GM18907 (cell line): Measurements from ENCODE around the gene GNAT3.

Experiments used
- ATAC-seq: cut with Tn5 transposase; IDR thresholded peaks from one replicate; pipeline ENCODE4 v1.9.1; 2021; ENCODE audit warnings: mild to moderate bottlenecking, moderate library complexity; ENCODE audit not compliant: unreplicated experiment

The GNAT3 gene

DNA sequence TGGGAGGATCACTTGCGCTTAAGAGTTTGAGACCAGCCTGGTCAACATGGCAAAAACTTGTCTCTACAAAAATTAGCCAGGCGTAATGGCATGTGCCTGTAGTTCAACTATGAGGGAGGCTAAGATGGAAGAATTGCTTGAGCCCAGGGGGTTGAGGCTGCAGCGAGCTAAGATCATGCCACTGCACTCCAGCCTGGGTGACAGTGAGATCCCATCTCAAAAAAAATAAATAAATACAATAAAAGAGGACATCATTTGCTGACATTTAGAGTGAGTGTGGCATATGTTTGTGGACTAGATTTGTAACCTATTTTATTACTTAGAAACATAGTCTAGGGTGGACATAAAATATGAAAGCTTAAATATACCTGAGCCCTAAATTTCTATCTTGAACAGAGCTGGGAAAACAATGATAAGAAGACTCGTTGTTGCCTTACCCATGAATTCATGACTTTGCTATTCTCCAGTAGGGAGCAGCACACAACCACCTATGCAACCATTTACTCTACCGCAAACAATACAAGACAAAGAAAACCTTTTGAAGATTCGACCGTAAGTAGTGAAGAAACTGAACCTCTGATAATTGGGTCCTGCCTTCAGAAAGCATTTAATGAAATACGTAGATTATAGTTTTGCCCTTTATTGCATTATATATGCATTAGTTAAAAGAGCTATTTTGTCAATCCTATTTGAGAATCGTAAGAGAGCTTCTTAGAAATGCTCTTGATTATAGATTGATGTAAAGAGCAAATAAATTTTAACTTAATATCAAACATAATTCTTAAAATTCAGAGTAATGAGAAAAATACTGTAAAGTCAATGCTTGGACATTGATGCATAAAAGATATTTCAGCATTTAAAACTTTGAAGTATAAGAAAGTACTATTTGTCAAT is 83.5 kb downstream of the GNAT3 start:
- ATAC-seq: no peak

DNA sequence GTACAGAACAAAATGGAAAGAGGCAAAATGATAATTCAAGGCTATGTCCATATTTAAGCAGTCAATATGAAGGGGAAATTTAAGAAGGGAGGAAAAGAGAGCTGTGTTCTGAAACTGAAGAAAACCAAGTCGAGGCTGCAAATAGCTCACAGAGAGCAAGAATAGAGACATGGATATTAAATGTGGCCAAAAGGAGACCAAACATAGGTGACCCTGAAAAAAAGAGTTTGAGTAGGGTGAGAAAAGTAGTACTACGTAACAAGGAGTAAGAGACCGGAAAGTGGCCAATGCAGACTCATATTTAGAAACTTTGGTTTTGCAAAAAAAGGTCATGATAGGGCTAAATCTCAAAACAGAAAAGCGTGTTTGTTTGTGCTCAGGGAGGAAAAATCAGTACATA is 84.6 kb downstream of the GNAT3 start:
- no peak for ATAC-seq

DNA sequence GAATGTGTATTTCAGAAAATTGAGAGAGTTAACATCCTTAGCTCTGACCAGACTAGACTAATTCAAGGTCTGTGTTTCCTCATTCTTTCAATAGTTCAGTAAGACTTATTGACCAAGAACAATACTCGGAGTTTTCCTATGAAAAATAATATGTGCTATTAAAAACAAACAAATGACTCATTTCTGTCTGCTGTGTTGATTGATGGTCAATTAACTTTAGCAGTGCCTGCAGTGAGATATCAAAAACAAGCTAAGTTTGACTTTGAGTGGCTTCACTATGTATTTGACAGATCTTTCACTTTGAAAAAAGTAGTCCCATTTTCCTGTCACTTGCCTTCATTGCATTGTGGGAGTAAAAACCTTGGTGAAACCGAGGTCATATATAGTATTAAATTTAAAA is 91.0 kb downstream of the GNAT3 start:
- ATAC-seq: no peak

DNA sequence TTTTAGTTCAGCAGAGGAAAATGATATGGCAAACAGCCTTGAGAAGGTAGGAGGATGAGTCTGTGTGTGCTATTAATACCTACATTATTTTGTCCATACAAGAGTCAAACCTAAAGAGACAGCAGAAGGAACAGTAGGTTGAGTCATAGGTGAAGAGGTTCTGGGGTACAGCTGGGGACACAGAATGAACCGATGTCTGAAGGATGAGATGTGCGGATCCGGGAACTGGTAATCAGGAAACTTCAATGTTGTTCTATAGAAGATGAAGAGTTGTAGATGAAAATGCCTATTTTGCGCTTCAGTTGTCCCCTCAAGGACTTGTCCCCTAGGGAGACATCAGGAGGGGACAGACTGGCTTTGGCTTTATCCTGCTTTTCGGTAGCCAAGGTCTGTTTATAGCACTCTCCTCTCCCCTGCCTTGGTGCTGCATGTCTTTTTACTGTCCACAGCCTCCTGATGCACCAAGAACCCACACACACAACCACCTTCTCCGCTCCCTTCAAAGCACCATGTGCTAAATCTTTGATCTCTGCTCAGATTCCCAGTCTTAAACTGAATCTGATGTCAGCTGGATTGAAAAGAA is 94.6 kb downstream of the GNAT3 start:
- ATAC-seq: no peak

DNA sequence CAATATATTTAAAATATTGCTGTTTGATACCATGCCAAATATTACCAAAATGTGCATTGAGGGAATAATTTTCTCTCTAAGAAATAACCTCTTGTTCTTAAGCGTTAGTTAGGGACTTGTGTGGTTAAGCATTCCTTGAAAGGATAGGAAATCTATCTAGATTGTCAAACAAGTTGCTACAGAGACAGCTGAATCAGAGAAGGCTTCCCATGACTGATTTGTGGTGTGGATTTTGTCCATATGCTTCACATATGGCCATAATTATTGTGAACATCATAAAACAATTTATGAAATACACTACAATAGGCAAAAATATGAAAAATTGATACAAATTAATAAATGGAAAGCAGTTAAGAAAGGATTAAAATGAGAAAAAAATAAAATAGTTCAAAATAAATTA is 96.3 kb downstream of the GNAT3 start:
- ATAC-seq: no peak

DNA sequence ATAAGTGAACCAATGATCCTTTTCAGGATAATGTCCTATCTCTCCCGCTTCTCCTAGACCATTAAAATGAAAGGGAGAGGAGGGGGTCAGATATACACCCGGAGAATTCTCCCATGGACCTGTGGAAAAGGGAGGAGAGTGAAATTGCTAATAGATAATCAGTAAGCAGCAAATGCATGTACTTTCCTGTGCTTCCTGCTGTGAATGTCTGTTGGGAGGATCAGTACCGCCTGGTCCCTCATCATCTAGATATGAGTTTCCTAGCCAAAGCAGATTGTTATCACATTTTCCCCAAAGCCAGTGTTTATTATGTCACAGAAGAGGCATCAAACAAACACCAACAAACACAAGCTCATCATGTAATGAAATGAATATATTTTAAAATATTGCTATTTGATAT is 96.8 kb downstream of the GNAT3 start:
- no peak for ATAC-seq

DNA sequence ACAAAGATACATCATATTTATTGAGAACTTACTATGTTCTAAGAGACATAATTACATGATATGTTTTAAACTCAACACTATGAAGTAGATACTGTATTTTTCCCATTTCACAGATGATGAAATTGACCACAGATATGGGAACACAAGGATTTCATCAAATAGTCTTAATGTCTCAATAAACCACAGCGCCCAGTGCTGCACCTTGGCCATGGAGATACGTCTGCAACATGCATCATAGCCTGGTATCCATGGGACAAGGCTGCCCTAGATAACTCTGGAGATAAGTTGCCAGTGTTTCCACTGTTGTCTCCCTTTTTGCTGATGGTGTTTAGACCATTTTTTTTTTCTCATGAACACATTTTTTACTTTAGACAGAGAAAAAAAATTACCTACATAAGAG is 97.5 kb downstream of the GNAT3 start:
- no peak for ATAC-seq

DNA sequence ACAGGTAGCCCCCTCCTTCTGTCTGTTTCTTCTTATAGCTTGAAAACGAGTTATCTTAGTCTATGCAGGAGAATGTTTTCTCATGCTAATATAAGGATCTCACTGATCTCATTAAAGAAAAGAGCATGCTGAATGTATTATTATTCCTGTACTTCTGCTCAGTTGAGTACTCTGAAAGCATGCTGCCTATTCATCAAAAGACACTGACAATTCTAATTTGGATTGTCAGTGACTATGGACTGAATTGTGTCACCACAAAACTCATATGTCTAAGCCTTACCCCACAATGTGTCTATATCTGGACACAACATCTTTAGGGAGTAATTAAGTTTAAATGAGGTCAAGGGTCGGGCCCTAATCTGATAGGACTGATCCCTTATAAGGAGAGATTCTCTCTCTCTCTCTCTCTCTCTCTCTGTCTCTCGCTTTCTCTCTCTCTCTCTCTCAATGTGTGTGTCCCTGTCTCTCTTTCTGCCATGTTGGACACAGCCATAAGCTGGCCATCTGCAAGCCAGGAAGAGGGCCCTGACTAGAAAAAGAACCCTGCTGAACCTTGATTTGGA is 98.4 kb downstream of the GNAT3 start:
- no peak for ATAC-seq

DNA sequence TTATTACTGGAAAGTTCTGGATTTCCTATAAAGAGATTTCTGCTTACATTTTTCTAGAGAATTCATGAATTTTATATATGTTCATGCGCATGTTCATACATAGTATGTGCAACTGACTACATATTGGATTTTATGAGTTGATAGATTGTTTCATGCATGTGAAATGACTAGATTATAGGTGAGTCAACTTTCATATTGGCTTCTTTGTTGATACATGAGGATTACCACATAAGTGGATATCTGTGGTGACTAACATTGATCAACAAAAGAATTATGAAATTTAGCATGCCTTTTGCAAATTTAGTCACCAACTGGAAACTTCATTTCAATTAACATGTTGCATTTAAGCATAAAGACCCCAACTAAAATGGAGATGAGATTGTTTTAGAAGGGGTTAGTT is 99.0 kb downstream of the GNAT3 start:
- ATAC-seq: no peak

DNA sequence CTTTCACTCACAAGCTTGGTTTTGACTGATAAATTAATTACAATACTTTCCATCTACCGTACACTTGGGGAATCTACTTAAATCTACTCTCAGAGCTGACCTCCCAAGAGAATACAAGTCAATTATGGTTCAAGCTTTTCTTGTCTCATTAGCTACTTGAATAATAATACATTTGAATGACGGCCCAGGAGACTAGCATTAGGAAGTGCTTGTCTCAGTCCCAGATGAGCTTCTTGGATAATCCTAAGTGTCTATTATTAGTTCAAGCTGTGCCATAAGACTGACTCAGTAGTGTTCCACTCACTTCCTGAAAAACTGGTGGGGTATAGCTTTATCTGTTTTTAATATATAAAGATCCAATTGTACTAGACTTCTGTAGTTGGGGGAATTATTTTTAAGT is 100.2 kb downstream of the GNAT3 start:
- ATAC-seq: no peak

DNA sequence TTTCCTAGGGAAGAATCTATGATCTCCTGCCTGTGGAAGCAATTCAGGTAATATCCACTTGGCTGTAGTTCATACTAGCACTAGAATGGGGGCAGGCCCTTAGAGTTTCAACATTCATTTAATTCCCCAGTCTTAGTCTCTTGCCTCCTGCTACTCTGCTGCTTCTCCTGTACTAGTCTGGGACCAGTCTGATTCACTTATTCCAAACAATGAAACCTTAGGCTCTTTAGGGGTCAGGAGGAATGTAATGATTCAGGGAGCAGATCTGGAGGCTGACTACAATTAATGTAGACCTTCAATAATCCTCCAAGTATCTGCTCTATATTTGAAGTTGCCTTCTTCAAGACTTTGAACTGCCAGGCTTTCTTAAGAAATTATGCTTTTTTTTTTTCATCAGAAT is 101.8 kb downstream of the GNAT3 start:
- ATAC-seq: no peak
